GM19239 (cell line): Measurements from ENCODE around the gene CXCR5.

ENCODE experiments used
- DNase-seq: peaks from one replicate; pipeline ENCODE4 v3.0.0; 2011; ENCODE audit warnings: low spot score; ENCODE audit not compliant: insufficient read length
- FAIRE-seq: peaks from 2 replicates; lab custom pipeline; 2011; peaks lifted over from hg19 to GRCh38; lab: Jason Lieb, UNC

The CXCR5 gene

DNA sequence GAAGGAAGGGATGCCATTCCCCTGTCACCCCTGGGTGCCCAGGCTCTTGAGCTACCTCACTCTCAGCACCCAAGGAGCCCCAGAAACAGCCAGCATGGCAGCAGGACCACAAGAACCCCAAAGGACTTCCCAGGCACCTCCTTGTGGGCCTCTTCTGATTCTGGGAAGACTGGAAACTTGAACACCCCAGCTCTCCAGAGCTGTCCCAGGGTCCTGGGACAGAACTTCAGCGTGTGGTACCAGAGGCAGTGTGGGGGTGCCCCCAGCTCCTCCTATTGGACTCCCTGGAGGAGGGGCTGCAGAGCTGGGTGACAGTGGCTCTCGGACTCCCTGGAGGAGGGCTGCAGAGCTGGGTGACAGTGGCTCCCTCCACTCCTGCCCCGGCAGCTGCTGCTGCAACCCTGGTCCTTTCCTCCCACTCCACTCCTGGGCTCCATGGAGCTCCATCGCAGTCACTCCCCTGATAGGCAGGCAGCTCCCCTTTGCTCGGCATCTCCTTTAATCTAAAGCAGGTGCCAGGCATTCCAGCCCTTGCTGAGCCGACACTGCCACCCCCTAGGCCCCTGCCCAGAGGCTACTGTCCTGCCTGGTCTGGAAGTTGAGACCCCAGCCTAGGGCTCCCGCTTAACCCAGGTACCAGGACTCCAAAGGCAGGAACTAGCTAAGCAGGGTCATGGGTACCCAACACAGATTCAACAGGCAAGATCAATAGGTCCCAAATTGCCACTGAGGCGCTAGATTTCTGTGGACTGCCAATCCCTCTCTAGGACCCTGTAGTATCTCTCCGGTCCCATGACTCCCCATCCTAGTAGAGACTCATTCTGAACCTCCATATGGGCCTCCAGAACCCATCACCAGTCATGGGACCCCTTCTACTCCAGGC, 39.3 kb downstream of the CXCR5 start:
- FAIRE-seq (no peak), DNase-seq (no peak)

GRCh38 chr11:118923721-118924587, 40.3 kb downstream of the CXCR5 start:
- DNase-seq (no peak), FAIRE-seq (peak; percentile 35)

- DNase-seq (peak; percentile 82), FAIRE-seq (peak; percentile 59)
Measured at GRCh38 chr11:118924591-118925585, 41.2 kb downstream of the CXCR5 start.

GRCh38 chr11:118927554-118928100, 43.9 kb downstream of the CXCR5 start:
- FAIRE-seq (no peak), DNase-seq (no peak)

DNA sequence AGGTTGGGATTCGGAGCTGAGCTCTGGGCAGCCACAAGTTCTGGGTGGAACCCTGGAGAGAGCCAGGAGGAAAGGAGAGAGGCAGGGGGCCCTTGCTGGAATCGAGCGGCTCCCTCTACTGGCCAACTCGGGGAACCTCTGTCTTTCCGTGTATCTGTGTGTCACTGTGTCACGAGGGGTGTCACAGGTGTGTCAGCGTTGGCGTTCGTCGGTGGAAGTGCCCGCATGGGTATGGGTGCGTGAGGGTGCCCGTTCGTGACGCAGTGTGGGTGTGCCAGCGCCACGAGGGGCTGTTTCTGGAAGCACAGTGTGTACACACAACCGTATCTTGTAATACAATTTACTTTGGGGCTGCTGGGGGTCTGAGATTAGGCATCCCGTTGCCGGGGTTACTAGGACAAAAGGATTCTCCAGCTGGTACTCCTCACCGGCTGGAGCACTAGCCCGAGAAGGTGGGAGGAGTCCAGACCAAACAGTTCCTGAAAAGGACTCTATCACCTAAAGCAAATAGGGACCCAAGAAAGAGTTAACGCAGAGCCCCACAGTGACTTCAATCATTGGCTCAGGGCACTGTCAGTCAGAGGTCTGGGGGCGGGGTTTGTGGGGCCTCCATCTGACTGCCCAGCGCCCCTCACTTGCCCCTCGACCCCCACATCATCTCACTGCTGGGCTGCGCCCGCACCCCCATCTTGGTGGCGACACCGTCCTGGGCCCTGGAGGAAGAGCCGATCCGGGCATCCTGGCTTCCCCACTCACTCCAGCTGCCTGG, 44.6 kb downstream of the CXCR5 start:
- DNase-seq (peak; percentile 65), FAIRE-seq (peak; percentile 91)

DNA sequence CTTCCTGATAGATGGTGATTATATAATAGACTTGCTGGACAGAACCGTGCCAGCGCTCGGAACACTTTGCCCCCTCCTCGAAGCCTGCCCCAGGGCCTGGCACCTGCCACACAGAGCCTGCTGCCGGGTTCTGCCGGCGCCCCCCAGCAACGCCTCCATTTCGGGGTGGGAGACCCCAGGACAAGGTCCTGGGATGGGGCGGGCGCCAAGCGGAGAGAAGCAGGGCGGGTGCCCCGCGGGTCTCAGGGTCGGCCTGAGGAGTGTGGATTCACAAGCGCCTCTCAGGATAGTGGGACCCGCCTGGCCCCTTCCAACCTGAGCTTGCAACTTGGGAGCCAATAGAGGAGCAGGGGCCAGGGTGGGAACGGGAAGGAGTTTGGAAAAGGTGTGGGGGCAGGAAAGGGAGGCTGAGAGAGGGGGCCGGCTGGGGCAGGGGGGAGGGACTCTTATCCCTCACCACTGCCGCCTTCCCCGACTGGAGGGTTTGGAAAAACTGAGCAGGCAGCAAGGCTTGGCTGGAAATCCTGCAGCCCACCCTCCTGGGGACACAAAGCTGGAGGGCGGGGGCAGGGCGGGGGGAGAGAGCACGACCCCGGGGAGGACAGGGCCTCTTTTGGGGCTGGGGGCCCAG, 45.3 kb downstream of the CXCR5 start:
- DNase-seq: no peak
- FAIRE-seq: no peak

DNA sequence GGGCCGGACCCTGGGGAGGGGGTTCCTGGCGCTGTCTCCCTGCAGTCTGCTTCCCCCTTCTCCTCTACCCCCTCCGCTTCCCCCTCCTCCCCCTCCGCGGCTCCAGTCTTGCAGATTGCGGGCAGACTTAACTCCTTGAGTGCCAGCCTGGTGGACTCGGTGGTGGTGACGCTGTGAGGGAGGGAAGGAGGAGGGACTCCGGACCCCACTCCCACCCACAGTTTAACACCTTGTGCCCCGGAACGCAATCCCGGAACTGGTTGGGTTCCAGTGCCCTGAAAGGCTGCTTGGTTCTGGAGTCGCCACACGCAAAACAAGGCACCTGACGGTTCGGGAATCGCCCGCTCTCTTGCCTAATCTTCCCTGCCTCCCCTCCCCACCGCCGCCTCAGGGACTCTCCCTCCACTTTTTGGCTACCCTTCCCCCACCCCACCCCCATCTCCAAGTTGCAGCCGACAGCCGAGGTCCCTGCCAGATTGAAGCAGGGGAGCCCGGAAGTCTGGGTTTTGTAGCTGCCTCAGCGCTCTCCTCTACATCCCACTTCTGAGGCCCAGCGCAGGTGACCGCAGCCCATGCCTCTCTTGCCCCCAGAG, 45.9 kb downstream of the CXCR5 start:
- no peak for DNase-seq
- FAIRE-seq: no peak

GRCh38 chr11:118930094-118930712, 46.5 kb downstream of the CXCR5 start:
- peak; percentile 67 for DNase-seq
- peak; percentile 76 for FAIRE-seq

- FAIRE-seq: no peak
- DNase-seq: no peak
Measured at GRCh38 chr11:118931571-118931970, 47.9 kb downstream of the CXCR5 start.

GRCh38 chr11:118933486-118933885, 49.8 kb downstream of the CXCR5 start:
- DNase-seq: no peak
- FAIRE-seq: no peak

- FAIRE-seq (no peak), DNase-seq (no peak)
Measured at GRCh38 chr11:118935376-118935775, 51.7 kb downstream of the CXCR5 start.

- FAIRE-seq (no peak), DNase-seq (no peak)
Measured at GRCh38 chr11:118938491-118939403, 55.1 kb downstream of the CXCR5 start.

- no peak for FAIRE-seq
- no peak for DNase-seq
Measured at GRCh38 chr11:118939404-118939915, 55.8 kb downstream of the CXCR5 start.

- DNase-seq (no peak), FAIRE-seq (peak; percentile 85)
Measured at GRCh38 chr11:118939953-118940598, 56.4 kb downstream of the CXCR5 start.

DNA sequence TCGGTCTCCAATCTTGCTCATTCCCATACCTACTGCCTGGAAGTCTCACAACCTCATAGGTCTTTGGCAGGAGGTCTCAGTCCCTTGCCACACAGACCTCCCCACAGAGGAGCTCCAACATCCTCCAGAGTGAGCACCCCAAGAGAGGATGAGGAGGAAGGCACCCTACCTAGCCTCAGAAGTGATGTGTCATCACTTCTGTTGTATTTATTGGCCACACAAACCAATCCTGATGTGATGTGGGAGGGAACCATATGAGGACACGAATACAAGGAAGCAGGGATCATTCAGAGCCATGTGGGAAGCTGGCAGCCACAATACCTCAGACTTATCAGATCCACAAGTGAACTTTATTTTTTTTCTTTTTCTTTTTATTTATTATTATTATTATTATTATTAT, 63.4 kb downstream of the CXCR5 start:
- DNase-seq (no peak), FAIRE-seq (no peak)
